HG03196 (cell line): ENCODE measurements around the gene HECA.

Source experiments
- ATAC-seq: cut with Tn5 transposase; IDR thresholded peaks from one replicate; pipeline ENCODE4 v1.9.1; 2021; ENCODE audit not compliant: unreplicated experiment

HECA gene

DNA sequence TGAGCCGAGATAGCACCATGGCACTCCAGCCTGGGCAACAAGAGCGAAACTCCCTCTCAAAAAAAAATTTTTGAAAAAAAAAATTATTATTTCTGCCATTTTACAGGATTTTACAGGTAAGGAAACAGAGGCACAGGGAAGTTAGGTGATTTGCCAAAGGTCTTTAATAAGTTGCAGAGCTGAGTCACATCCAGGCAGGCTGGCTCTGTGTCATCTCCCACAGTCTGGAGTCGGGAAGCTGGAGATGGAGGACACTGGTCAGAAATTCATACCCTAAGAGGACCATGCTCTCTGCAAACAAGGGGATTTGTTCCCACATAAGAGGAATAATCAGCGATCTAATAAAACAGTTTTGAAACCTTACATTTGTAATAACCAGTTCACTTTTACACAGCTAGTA lies 24.1 kb downstream of the HECA start:
- no peak for ATAC-seq

DNA sequence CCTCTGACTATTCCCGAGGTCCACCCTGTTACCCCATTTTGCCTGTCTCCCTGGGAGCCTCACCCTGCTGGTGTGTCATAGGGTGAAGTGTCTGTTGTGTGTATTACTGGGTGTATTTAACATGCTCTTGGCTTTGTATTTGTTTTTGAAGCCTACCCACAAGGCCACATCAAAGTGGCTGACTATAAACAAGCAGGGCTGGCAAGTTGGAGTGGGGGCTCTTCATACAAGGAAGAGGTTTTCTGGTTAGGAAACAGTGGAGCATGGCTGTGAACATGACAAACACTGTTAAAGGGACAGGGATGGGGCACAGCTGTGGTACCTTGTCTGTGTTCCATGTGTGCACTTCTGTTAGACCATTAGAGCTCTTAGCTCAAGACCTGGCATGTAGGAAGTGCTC lies 26.3 kb downstream of the HECA start:
- no peak for ATAC-seq

DNA sequence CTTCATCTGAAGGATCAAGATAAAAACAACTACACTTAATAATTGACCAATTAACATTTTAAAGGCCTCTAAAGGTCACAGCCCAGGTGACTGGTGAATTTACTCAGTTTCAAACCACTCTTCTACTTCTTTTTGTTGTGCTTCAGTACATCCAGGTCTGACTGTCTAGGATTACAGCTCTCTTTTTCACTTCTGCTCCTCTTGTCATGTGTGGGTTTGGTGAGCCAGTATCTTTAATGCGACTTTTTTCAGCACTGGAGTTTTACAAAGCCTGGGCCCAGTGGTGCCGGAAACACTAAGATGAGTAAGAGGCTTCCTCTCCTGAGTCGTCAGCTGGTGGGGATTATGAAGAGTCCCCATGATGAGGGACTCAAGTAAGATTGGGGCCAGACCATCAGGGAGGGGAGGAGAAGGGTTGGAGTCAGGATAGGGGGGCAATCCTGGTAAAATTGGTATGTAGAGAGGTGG lies 27.0 kb downstream of the HECA start:
- peak; percentile 97 for ATAC-seq

DNA sequence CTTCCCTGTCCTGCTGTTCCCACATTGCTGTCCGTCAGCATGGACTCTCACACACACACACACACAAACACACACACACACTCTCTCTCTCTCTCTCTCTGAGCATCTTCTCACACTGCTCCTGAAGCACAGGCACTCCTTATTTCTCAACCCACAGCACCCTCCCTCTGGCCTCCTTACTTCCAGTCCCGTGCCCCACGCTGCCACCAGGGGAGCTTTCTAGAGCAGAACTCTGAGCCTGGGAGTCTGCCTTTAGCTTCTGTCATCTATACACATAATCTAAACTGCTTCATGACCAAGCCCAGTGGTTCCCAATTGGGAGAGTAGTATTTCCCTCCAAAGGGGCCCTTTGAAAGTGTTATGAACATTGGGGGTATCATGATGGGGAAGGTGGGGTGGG lies 29.1 kb downstream of the HECA start:
- ATAC-seq: no peak

DNA sequence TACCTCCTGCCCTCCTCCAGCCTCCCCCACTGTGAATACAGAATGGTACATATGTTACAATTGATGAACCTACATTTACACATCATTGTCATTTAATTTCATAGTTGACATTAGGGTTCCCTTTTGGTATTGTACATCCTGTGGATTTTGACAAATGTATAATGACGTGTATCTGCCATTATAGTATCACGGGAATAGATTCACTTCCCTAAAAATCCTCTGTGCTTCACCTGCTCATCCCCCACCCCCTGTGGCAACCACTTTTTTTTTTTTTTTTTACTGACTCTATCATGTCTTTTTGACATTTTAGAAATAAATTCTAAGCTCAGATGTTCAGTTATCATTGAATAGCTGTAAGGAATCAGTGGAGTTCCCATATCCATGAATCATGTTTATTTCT lies 30.4 kb downstream of the HECA start:
- ATAC-seq: no peak

DNA sequence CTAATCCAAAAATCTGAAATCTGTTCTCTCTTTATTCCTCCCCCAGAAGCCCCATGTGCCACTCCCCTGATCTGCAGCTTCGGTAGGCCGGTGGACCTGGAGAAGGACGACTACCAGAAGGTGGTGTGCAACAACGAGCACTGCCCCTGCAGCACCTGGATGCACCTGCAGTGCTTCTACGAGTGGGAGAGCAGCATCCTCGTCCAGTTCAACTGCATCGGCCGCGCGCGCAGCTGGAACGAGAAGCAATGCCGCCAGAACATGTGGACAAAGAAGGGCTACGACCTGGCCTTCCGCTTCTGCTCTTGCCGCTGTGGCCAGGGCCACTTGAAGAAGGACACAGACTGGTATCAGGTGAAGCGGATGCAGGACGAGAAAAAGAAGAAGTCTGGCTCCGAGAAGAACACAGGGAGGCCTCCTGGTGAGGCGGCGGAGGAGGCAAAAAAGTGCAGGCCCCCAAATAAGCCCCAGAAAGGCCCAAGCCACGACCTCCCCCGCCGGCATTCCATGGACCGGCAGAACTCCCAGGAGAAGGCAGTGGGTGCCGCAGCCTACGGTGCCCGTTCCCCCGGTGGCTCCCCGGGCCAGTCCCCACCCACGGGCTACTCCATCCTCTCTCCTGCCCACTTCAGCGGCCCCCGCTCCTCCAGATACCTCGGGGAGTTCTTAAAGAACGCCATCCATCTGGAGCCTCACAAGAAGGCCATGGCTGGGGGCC lies 31.5 kb downstream of the HECA start:
- ATAC-seq: no peak

DNA sequence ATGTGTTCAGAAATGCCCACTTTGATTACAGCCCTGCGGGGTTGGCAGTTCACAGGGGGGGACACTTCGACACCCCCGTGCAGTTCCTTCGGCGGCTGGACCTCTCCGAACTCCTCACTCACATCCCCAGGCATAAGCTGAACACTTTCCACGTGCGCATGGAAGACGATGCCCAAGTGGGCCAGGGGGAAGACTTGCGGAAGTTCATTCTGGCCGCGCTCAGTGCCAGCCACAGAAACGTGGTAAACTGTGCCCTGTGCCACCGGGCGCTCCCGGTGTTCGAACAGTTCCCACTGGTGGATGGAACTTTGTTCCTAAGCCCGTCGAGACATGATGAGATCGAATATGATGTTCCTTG lies 32.1 kb downstream of the HECA start:
- ATAC-seq: no peak

DNA sequence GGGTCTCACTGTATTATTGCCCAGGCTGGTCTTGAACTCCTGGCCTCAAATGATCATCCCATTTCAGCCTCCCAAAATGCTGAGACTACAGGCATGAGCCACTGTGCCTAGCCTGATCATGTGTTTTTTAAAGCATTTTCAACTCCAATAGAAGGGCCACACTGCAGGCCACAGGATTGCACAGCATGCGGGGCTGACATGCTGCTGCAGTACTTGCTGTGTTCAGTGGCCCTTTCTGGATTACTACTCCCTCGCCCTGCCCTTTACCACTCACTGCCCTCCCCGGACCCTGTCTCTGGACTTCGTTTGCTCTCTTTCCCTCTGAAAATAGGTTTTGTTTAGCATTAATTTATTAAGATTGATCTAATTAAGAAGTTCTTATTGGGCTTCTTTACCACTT lies 37.3 kb downstream of the HECA start:
- no peak for ATAC-seq

DNA sequence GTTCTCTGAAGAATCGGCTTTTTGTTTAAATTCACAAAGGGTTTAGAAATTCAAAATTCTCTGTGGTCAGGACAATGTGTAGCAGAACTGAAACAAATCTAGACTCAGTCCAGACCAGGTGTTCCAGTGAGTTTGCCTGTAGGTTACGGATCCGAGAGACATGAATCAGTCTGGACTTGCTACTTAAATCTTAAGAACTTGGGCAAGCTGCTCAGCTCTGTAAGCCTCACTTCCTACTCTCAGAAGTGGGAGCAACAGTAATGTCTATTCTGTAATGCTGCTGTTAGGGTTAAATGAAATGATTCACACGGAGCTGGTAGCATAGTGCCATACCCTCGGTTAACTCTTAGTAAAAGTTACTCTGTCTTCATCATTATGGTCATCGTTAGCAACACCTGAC lies 37.7 kb downstream of the HECA start:
- ATAC-seq: no peak

DNA sequence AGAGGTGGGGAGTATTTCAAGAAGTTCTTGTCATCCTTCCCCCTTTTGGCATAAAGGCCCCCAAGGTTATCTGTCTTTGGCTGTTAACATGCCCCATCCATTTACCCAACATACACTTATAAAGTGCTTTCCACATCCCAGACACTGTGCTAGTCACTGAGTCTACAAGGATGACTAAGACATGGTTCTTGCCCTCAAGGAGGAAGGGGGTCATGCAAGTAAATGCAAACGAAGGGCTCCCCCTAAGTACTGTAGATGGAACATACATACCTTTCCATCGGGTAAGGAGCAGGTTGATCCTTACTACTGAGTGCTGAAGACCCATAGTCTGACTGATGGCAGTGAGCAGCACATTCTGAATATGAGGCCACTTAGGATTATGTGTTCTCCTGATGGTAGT lies 38.3 kb downstream of the HECA start:
- no peak for ATAC-seq

DNA sequence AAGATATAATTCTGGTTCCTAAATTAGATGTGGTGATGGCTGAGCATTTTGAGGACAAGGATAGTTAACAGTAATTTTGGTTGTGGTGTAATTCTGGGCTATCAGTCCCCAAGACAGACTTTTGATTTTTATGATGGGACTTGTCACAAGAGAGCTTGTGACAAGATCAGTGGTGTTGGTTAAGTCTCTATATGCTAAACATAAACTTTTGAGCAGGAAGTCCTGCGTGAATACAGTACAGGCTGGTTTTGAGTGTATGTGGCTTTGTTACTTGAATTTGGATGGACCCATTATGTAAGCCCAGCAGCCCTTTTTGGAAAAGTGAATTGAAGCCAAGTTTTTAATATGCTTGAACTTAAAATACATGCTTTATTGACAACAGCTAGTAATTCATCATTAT lies 38.9 kb downstream of the HECA start:
- no peak for ATAC-seq

DNA sequence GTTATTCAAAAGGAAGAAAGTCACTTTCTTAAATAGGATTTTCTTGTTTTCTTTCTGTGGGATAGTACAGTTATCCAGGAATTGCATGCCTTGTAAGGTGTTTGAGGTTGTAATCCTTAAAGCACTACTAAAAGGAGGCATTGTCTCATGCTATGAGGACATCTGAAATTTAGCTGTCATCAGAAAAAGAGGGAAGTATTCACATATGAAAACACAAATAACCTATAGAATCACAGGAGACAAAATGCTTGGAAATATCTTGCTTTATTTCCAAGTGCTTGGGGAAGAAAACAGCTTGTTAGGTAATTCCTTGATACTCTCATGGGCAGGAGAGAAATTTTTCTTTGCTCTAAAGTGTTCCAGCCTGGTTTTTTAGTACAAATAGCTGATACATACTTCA lies 40.1 kb downstream of the HECA start:
- ATAC-seq: no peak

DNA sequence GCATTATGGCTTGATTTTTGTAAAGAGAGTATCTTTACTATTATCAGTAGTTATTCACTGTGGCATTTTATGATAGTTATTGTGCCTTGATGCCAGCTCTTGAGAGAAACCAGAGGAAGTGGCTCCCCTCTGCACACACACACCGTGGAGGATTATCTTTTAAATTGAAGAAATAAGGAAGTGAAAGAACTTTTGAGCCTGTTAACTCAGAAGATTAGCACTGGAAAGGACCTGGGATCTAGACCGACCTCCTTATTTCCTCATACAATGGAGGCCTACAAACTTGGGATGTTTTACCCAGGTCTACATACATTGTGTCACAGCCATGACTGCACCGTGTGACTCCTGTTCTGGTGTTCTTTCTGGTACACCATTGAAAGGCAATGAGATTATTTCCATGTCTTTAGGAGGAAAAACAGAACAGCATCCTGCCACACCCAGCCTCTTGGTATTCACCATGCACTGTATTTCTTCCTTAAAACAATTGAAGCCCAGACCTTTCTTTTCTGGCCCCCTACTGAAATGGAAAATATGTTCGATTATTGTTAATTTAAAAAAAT lies 40.6 kb downstream of the HECA start:
- ATAC-seq: no peak

DNA sequence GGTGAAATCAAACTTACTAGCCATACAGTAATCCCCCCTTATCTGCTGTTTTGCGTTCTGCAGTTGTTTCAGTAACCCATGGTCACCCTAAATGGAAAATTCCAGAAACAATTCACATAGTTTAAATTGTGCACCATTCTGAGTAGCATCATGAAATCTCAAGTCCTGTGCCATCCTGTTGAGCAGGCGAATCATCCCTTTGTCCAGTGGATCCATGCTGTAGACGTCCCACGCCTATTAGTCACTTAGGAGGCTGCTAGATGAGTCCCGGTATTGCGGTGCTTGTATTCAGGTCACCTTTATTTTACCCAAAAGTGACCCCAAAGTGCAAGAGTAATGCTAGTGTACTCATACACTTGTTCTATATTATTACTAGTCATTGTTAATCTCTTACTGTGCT lies 46.4 kb downstream of the HECA start:
- no peak for ATAC-seq

DNA sequence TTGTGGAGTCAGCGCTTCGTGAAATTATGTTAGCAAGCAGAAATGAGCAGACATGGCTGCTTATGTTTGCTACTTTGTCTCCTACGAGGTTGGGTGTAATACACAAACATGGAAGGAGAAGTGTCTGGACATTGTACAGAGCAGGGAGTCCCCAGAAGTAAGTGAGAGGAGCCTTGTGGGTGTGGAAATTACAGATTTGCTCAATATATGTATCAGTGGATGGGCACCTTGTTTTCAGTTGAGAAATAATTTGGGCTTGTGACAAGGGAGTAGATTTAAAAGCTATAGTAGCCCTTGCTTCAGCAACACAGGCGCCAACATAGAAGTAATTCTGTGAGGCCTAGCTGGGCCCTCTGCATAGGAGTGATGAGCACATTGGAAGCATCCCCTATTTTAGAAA lies 49.2 kb downstream of the HECA start:
- no peak for ATAC-seq

DNA sequence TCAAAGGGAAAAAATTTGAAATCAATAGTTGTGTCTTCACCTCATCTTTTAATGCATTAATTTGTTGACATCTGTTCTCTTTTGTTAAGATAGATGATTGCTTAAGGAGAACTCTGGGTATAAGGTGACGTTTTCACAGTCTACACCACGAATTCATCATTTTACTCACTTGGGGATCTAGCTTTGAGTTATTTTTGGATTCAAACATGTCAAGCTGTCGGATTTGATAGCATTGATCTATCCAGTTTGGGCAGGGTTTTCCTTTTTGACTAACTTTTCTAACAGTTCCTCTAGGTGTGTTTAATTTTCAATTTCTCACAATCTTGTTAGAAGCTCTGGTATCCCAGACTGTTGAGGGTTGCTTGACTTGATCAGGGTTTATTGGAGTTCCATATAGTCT lies 49.6 kb downstream of the HECA start:
- no peak for ATAC-seq

DNA sequence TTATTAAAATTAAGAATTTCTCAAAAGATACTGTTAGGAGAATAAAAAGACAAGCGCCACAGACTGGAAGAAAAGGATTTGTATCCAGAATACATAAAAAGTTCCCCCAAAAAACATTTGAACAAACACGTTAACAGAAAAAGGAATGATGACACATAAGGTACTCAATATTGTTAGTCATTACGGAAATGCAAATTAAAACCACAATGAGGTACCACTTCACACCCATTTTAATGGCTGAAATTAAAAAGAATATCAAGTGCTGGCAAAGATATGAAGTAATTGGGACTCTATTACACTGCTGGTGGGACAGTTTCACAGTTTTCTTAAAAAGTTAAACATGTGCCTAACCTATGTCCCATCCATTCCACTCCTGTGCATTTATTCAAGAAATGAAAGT lies 51.4 kb downstream of the HECA start:
- no peak for ATAC-seq

DNA sequence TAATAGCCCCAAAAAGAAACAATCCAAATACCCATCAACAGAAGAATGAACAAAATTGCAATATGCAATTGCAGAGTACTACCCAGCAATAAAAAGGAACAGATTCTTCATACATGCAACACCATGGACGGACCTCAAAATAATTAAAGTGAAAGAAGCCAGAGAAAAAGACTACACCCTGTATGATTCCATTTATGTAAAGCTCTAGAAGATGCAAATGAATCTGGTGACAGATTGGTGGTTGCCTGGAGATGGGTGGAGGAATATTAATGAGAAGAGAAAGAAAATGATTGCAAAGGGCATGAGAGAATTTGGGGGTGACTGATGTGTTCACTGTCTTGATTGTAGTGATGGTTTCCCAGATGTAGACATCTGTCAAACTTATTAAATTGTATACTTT lies 51.8 kb downstream of the HECA start:
- ATAC-seq: no peak

DNA sequence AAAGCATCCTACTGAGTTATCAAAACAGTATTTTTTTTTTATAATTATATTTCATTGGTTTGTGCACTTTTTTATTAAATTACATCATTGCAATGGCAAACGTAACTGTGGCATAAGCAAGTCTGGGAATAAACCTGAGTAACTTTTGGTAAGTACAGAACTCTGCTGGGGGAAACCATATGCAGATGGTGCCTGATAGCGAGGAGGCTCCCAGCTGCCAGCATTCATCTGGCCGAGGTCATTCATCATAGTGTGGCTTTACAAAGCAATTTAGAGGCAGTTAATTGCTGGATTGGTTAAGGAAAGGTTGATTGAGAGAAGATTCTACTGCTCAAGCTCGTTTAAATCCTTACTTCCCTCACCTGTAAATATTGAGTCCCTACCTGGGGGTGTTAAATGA lies 52.6 kb downstream of the HECA start:
- no peak for ATAC-seq

DNA sequence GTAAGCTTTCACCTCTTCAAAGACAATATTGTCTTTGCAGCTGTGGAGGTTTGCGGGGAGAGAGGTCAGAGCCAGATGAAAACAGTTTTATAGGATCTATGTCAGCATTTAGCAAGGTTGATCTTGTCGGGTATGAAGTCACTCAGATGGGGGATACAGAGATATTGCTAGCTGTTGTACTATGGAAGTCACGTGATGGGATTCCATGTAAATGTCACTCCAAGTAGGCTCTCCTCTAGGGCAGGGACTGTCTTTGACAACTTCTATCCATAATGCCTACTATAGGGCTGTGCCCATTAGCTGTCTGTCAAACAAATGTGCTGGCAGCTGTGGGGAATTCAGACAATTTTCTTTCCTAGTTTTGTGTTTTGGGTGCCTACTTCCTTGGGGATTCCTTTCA lies 54.8 kb downstream of the HECA start:
- no peak for ATAC-seq

DNA sequence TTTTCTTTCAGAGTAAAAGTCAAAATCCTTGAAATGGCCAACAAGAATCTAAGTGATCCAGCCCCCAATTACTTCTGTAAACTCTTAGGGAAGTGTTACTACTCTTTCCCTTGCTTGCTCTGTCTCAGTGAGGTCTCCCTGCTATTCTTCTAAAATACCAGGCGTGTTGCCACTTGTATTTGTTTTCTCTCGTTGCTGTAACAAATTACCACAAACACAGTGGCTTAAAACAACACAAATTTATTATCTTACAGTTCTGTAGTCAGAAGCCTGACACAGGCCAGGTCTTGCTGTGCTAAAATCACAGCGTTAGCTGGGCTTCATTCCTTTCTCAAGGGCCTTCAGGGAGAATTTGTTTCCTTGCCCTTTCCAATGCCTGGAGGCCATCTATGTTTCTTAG lies 59.9 kb downstream of the HECA start:
- ATAC-seq: no peak

DNA sequence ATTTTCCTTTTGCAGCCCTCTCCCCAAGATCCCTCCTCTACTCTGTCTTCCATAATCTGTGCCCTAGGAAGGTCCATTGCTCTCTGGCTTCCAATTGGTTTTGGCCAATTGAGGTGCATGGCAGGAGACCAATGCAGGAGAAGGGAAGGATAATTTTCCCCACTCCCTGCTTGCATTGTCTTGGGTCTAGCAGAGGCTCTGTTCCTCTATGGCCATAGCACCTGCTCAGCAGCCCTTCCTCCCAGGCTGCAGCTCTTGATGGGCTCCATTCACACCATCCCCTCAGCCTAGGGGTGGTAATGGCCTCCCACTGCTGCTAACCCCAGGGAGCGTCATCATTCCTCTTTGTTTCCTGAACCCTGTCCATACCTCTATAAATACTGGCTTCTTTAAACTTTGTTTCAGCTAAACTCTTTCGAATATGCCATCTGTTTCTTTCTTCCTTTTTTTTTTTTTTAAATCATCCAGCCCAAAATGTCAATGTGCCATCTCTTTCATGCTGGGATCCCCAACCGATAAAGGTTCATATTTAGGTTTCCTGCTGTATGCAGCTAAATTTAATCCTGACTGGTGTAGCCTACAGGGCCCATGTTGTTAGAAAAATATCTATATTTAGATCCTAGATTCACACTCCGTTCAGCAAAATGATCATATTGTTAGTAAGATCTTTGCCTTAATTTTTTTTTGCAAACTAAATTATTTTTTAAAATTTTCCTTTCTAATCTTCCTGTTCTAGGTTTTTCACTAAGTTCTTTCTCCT lies 63.8 kb downstream of the HECA start:
- no peak for ATAC-seq

DNA sequence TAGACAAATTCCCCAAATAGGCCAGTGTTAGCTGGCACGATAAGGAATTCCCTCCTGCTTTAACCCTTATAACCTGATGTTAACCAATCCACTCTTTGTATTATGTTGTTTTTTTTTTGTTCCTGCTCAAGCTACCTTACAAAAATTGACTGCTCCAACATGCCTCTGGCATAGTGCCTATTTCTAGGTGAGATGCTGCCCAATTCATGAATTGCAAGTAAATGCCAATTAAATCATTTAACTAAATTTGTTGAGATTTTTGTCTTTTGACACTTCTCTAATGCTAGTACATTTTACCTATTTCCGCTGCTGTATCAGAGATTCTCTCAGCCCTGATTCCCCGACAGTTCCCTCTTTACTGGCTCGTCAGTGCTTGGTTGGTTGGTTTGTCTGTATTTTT lies 66.5 kb downstream of the HECA start:
- ATAC-seq: no peak
